Ishikawa (cell line): ENCODE measurements around the gene C1QA.

Experiments
- CREB1 ChIP-seq: IDR thresholded peaks from 2 replicates; pipeline ENCODE4 v1.6.1; 2012; ENCODE audit warnings: low read depth
- EP300 ChIP-seq: IDR thresholded peaks from 2 replicates; pipeline ENCODE4 v1.6.1; 2012; ENCODE audit warnings: borderline replicate concordance
- MAX ChIP-seq: IDR thresholded peaks from 2 replicates; pipeline ENCODE4 v1.6.1; 2012

- no peak for TF ChIP-seq CREB1
- no peak for TF ChIP-seq EP300
- TF ChIP-seq MAX, result no peak
Observed at GRCh38 chr1:22681556-22682276, 45.3 kb downstream of the C1QA start.
